ENCODE results near the gene TRIB2. TPM values are rescaled to one million over a fixed set of nuclear protein-coding genes. Genes with fewer than 3 reads are reported as not detected.

The TRIB2 gene
- total and polyA plus RNA-seq, 2 of the 4 experiments (the other 2 are of a cell fraction) = 12.0 to 12.7 TPM

DNA sequence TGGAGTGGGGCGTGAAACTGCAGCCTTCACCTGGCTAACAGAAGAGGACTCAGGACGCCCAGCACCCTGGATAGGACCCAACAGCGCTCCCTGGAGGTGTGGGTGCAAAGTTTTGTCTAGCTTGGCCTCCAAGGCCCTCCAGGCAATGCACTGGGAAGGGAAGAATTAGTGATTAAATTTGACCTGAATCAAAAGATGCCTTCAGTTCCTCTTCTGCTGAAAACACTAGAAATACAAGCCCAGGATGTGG is 779 bp upstream of the TRIB2 start:
- Histone ChIP-seq H2BK15ac (ENCODE audit: low read depth, low read length) (peak overlapping the region; percentile 59; the same call in 1 of the 3 replicates), H3K9ac (ENCODE audit: low read depth, low read length) (peak overlapping the region; percentile 98), H3K18ac (ENCODE audit: low read depth, low read length) (peak overlapping the region; percentile 96), H2BK20ac (ENCODE audit: low read depth, low read length) (peak overlapping the region; percentile 50; the same call in 1 of the 2 replicates), H3K56ac (ENCODE audit: extremely low read depth, insufficient read depth, low read length) (peak overlapping the region; percentile 91), H3K9me1 (ENCODE audit: insufficient read depth, low read length) (peaks cover 5% of the 10 kb centered on the region; the same call in 1 of the 2 replicates), H2BK5ac (ENCODE audit: low read depth, low read length, poor library complexity, severe bottlenecking) (peak overlapping the region; percentile 90), H4K20me1 (ENCODE audit: insufficient read depth, low read length) (peaks cover 12% of the 10 kb centered on the region; the same call in 1 of the 2 replicates), H3K9me3 (ENCODE audit: control insufficient read depth, insufficient read depth, low read length) (no peaks in the 10 kb centered on the region), H4K8ac (ENCODE audit: low read depth in 2 of 2, low read length in 2 of 2) (peak overlapping the region; percentile 88 to 96), H3K36me3 (ENCODE audit: control insufficient read depth, insufficient read depth, low read length) (no peaks in the 10 kb centered on the region), H3K79me1 (ENCODE audit: low read depth in 1 of 2, low read length in 2 of 2) (peaks cover 0 to 37% of the 10 kb centered on the region in 2 experiments; a peak in 2 of 4 replicates), H3K27ac (ENCODE audit: insufficient read depth, low read length) (peak overlapping the region; percentile 98), H3K23ac (ENCODE audit: low read depth, low read length) (peak overlapping the region; percentile 99), H2AK5ac (ENCODE audit: low read depth, low read length) (peak overlapping the region; percentile 65), H2AK9ac (replicated peaks; ENCODE audit: low read depth, low read length, poor library complexity) (peak overlapping the region; percentile 87), H3K27me3 (ENCODE audit: control insufficient read depth, insufficient read depth, low read length) (no peaks in the 10 kb centered on the region), H4K5ac (ENCODE audit: low read depth, low read length) (peak overlapping the region; percentile 85), H3K4ac (ENCODE audit: low read depth, low read length) (peak overlapping the region; percentile 98), H3K4me1 (ENCODE audit: control insufficient read depth, insufficient read depth, low read length) (peaks cover 14% of the 10 kb centered on the region), H4K91ac (ENCODE audit: insufficient read depth, low read depth, low read length) (peak overlapping the region; percentile 93), H3K14ac (replicated peaks; ENCODE audit: low read depth, low read length) (peak overlapping the region; percentile 99), H3K4me3 (ENCODE audit: insufficient read depth, low read depth, low read length) (peak overlapping the region; percentile 65), H3K4me2 (ENCODE audit: low read depth, low read length) (peak overlapping the region; percentile 95), H2BK120ac (ENCODE audit: low read depth, low read length) (peak overlapping the region; percentile 77), H2AFZ (replicated peaks; ENCODE audit: low read length, poor library complexity) (peak overlapping the region; percentile 92)
- BruUV-seq (replicated peaks) = no TSS peak
- POLR2A ChIA-PET (ENCODE audit: unreplicated experiment) = interaction anchor here (0.6 kb wide), 1 partner anchor 13 kb away, joined by 5 read pairs; no protein-coding TSS in a partner anchor
- dilution Hi-C loops (cut with HindIII; ENCODE audit: low sequenced_read_pairs, unreplicated experiment) (no loop called here), intact Hi-C loops (cut with micrococcal nuclease) (loop anchor here (1.0 to 5.0 kb wide), 9 partner anchors 159 to 709 kb away; no protein-coding TSS in a partner anchor), in situ Hi-C loops (cut with MboI; ENCODE audit: low sequenced_read_pairs) (loop anchor here (5.0 to 10.0 kb wide), 6 partner anchors 291 to 884 kb away; no protein-coding TSS in a partner anchor)
- no CpG with 5 or more reads among the region's 3 CpGs for WGBS, 2 experiments (ENCODE audit: extremely low coverage in 2 of 2, insufficient read length in 1 of 2)
- ATAC-seq (ENCODE audit: low read depth) = peak; percentile 18; the same call in 1 of the 2 replicates
- TF ChIP-seq NFE2L2 (IDR thresholded peaks at IDR 0.05; ENCODE audit: low read depth, low read length) = no peak
- TF ChIP-seq, protein P1, sequence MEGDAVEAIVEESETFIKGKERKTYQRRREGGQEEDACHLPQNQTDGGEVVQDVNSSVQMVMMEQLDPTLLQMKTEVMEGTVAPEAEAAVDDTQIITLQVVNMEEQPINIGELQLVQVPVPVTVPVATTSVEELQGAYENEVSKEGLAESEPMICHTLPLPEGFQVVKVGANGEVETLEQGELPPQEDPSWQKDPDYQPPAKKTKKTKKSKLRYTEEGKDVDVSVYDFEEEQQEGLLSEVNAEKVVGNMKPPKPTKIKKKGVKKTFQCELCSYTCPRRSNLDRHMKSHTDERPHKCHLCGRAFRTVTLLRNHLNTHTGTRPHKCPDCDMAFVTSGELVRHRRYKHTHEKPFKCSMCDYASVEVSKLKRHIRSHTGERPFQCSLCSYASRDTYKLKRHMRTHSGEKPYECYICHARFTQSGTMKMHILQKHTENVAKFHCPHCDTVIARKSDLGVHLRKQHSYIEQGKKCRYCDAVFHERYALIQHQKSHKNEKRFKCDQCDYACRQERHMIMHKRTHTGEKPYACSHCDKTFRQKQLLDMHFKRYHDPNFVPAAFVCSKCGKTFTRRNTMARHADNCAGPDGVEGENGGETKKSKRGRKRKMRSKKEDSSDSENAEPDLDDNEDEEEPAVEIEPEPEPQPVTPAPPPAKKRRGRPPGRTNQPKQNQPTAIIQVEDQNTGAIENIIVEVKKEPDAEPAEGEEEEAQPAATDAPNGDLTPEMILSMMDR (conservative IDR thresholded peaks at IDR 0.05; ENCODE audit: low read depth, low read length) = peak; percentile 68
- peak; percentile 74 for TF ChIP-seq RAD21 (IDR thresholded peaks at IDR 0.05; ENCODE audit: low read length)
- no peak for TF ChIP-seq CHD1 (IDR thresholded peaks at IDR 0.05; ENCODE audit: low read depth, low read length)
- no peak for TF ChIP-seq FOS (IDR thresholded peaks at IDR 0.05; ENCODE audit: low read depth, low read length)
- TF ChIP-seq SMC3 (IDR thresholded peaks at IDR 0.05; ENCODE audit: low read depth, low read length) = peak; percentile 74
- no peak for TF ChIP-seq CEBPB (IDR thresholded peaks at IDR 0.05; ENCODE audit: low read depth, low read length)
- CTCF ChIA-PET = interaction anchor here (0.6 to 2.7 kb wide), 11 partner anchors 14 to 397 kb away, joined by 3 to 12 read pairs (median 3); no protein-coding TSS in a partner anchor
- peak; percentile 78 for DNase-seq
